SK-N-SH treated with all-trans-retinoic acid at 6 μM for 48 hours (cell line): ENCODE measurements around the gene INSL3.

Experiments used
- ATAC-seq: fragments of 200-7000 bp; cut with Tn5 transposase; 3 replicates; pipeline ENCODE4 v1.9.1; 2020; ENCODE audit warnings: mild to moderate bottlenecking, moderate library complexity
- ARNTL ChIP-seq: fragments of 450-650 bp; formaldehyde crosslinking; IDR thresholded peaks from 2 replicates; pipeline ENCODE4 v1.5.0; 2020; ENCODE audit warnings: low read depth, mild to moderate bottlenecking, moderate library complexity, borderline replicate concordance
- BACH2 ChIP-seq: fragments of 250-450 bp; sonication (Bioruptor Pico); IDR thresholded peaks from 2 replicates; pipeline ENCODE4 v1.9.0; 2021; ENCODE audit warnings: mild to moderate bottlenecking, borderline replicate concordance
- CREB5 ChIP-seq: fragments of 250-450 bp; sonication (Bioruptor Pico); IDR thresholded peaks from 2 replicates; pipeline ENCODE4 v1.5.1; 2020; ENCODE audit warnings: low read depth, mild to moderate bottlenecking, moderate library complexity
- CSDC2 ChIP-seq: fragments of 250-450 bp; sonication (Bioruptor Pico); IDR thresholded peaks from 2 replicates; pipeline ENCODE4 v1.5.0; 2020; ENCODE audit warnings: mild to moderate bottlenecking, moderate library complexity
- ESRRG ChIP-seq: fragments of 250-450 bp; sonication (Bioruptor Pico); IDR thresholded peaks from 2 replicates; pipeline ENCODE4 v1.6.1; 2021; ENCODE audit warnings: mild to moderate bottlenecking
- GLIS3 ChIP-seq: fragments of 250-450 bp; sonication (Bioruptor Pico); IDR thresholded peaks from 2 replicates; pipeline ENCODE4 v1.5.0; 2020; ENCODE audit warnings: mild to moderate bottlenecking, moderate library complexity
- ISL1 ChIP-seq: fragments of 250-450 bp; sonication (Bioruptor Pico); IDR thresholded peaks from 2 replicates; pipeline ENCODE4 v2.1.2; 2022; ENCODE audit warnings: mild to moderate bottlenecking, moderate library complexity
- OSR1 ChIP-seq: fragments of 250-450 bp; sonication (Bioruptor Pico); IDR thresholded peaks from 2 replicates; pipeline ENCODE4 v1.8.0; 2022; ENCODE audit warnings: moderate library complexity, mild to moderate bottlenecking, inconsistent platforms
- POU6F1 ChIP-seq: fragments of 250-450 bp; sonication (Bioruptor Pico); IDR thresholded peaks from 2 replicates; pipeline ENCODE4 v1.8.0; 2021; ENCODE audit warnings: low read depth, mild to moderate bottlenecking, moderate library complexity, borderline replicate concordance
- SNAI2 ChIP-seq: fragments of 250-450 bp; sonication (Bioruptor Pico); IDR thresholded peaks from 2 replicates; pipeline ENCODE4 v1.5.0; 2020; ENCODE audit warnings: mild to moderate bottlenecking, moderate library complexity
- TCF4 ChIP-seq: fragments of 250-450 bp; sonication (Bioruptor Pico); IDR thresholded peaks from 2 replicates; pipeline ENCODE4 v1.8.0; 2021; ENCODE audit warnings: mild to moderate bottlenecking, moderate library complexity, borderline replicate concordance
- TOX ChIP-seq: fragments of 250-450 bp; sonication (Bioruptor Pico); IDR thresholded peaks from 2 replicates; pipeline ENCODE4 v1.8.0; 2021; ENCODE audit warnings: mild to moderate bottlenecking, moderate library complexity, borderline replicate concordance
- TSHZ2 ChIP-seq: fragments of 250-450 bp; sonication (Bioruptor Pico); IDR thresholded peaks from 2 replicates; pipeline ENCODE4 v1.5.0; 2020; ENCODE audit warnings: mild to moderate bottlenecking, moderate library complexity
- ZC3H10 ChIP-seq: fragments of 250-450 bp; sonication (Bioruptor Pico); IDR thresholded peaks from 2 replicates; pipeline ENCODE4 v1.5.1; 2021; ENCODE audit warnings: mild to moderate bottlenecking, moderate library complexity
- ZFP3 ChIP-seq: fragments of 250-450 bp; sonication (Bioruptor Pico); IDR thresholded peaks from 2 replicates; pipeline ENCODE4 v1.5.0; 2020; ENCODE audit warnings: mild to moderate bottlenecking, moderate library complexity
- ZFP30 ChIP-seq: fragments of 450-650 bp; formaldehyde crosslinking; IDR thresholded peaks from 2 replicates; pipeline ENCODE4 v1.5.0; 2022; ENCODE audit warnings: mild to moderate bottlenecking, moderate library complexity
- ZNF565 ChIP-seq: fragments of 450-650 bp; formaldehyde crosslinking; conservative IDR thresholded peaks from 2 replicates; pipeline ENCODE4 v1.5.0; 2020; ENCODE audit warnings: low read depth, mild to moderate bottlenecking, moderate library complexity
- ZNF70 ChIP-seq: fragments of 450-650 bp; formaldehyde crosslinking; IDR thresholded peaks from 2 replicates; pipeline ENCODE4 v1.5.0; 2020; ENCODE audit warnings: mild to moderate bottlenecking, moderate library complexity
- ZNF8 ChIP-seq: fragments of 450-650 bp; formaldehyde crosslinking; IDR thresholded peaks from 2 replicates; pipeline ENCODE4 v1.5.0; 2020; ENCODE audit warnings: mild to moderate bottlenecking, moderate library complexity
- TF ChIP-seq, protein P1 (sequence below): fragments of 250-450 bp; sonication (Bioruptor Pico); IDR thresholded peaks from 2 replicates; pipeline ENCODE4 v1.5.1; 2021; ENCODE audit warnings: mild to moderate bottlenecking, moderate library complexity

The INSL3 gene

DNA sequence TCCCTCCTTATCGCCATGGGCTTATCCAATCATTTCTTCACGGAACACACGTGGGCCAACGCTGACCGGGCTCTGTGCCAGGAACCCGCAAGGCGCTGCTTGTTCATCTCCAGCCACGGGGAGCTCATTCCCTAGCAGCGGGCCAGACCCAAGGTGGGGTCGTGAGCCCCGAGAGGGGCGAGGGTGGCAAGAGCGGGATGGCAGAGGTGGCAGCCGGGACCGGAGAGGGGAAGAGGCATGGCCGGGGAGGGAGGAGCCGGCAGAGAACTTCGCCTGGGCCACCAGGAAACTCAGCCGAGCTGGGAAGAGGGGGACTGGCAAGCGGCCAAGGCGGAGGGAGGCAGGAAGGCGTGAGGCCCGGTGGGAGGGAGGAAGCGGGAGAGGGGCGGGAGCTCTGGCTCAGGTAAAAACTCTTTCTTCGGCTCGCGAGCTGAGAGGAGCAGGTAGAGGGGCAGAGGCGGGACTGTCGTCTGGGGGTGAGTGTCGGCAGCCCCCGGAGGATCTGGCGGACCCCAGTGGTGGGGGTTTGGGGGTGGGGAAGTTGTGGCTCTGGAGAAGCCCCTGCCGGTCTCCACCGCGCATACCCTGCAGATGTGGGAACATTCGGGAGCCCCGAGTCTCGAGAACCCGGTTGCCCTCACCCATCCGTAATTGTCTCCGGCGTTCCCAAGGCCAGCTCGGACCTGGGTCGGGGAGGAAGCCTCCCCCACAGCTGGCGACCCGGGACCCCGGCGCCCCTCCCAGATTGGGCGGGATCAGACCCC is 26.4 kb downstream of the INSL3 start, which contains the start of gene B3GNT3:
TSS of gene B3GNT3 (plus strand) at position 408 of the 764 bp plus-strand sequence. CDS start 12,670 bp downstream, outside the sequence.
- no peak for TF ChIP-seq TCF4 (CRISPR knock-in tag)
- TF ChIP-seq POU6F1 (CRISPR knock-in tag), result no peak
- no peak for TF ChIP-seq ISL1
- no peak for TF ChIP-seq ZNF565 (CRISPR knock-in tag)
- TF ChIP-seq CSDC2 (CRISPR knock-in tag), result no peak
- TF ChIP-seq CREB5 (CRISPR knock-in tag), result no peak
- TF ChIP-seq, protein P1, sequence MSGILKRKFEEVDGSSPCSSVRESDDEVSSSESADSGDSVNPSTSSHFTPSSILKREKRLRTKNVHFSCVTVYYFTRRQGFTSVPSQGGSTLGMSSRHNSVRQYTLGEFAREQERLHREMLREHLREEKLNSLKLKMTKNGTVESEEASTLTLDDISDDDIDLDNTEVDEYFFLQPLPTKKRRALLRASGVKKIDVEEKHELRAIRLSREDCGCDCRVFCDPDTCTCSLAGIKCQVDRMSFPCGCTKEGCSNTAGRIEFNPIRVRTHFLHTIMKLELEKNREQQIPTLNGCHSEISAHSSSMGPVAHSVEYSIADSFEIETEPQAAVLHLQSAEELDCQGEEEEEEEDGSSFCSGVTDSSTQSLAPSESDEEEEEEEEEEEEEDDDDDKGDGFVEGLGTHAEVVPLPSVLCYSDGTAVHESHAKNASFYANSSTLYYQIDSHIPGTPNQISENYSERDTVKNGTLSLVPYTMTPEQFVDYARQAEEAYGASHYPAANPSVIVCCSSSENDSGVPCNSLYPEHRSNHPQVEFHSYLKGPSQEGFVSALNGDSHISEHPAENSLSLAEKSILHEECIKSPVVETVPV (CRISPR knock-in tag), result no peak
- TF ChIP-seq SNAI2 (CRISPR knock-in tag), result no peak
- no peak for TF ChIP-seq ZFP30 (CRISPR knock-in tag)
- TF ChIP-seq ZNF70, result no peak
- TF ChIP-seq TSHZ2 (CRISPR knock-in tag), result no peak
- no peak for ATAC-seq

DNA sequence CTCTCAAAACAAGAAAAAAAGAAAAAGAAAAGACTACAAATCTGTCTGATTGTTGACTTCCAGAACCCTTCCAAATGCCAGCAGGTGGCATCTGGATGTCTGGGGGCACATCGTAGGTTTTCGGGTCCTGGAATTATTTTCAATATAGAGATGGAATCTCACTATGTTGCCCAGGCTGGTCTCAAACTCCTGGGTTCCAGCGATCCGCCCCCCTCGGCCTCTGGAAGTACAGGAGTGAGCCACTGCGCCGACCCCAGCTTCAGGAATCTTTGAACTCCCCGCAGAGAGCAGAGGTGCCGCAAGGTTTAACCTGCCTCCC is 26.9 kb downstream of the INSL3 start:
- no peak for TF ChIP-seq ISL1
- TF ChIP-seq OSR1, result no peak
- TF ChIP-seq ZFP30 (CRISPR knock-in tag), result no peak
- TF ChIP-seq ZNF565 (CRISPR knock-in tag), result no peak
- no peak for TF ChIP-seq ZC3H10 (CRISPR knock-in tag)
- TF ChIP-seq POU6F1 (CRISPR knock-in tag), result no peak
- TF ChIP-seq CSDC2 (CRISPR knock-in tag), result no peak
- no peak for TF ChIP-seq SNAI2 (CRISPR knock-in tag)
- TF ChIP-seq ESRRG (CRISPR knock-in tag), result no peak
- no peak for ATAC-seq

DNA sequence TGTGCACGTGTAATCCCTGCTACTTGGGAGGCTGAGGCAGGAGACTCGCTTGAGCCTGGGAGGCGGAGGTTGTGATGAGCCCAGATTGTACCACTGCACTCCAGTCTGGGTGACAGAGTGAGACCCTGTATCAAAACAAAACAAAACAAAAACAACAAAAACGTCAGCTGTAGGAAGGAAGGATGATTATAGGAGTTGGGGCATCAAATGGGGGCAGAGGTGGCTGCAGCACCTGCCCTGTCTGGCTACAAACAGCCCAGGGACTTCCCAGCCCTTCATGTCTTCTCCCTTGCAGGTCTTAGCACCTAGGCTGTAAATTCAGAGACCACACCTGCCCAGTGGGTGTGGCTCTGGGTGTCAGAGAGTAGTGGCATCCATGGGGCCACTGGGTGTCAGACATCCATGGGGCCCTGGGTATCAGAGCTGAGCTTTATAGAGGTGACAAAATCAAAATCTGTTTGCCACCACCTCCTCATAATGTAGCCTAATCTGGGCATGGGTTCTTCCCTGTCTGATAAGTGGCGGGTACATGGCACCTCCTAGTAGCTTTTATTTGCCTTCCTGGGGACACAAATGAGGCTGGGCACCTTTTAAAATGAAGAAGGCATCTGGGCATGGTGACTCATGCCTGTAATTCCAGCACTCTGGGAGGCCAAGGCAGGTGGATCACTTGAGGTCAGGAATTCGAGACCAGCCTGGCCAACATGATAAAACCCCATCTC is 31.1 kb downstream of the INSL3 start:
- TF ChIP-seq CSDC2 (CRISPR knock-in tag), result no peak
- TF ChIP-seq ARNTL (CRISPR knock-in tag), result no peak
- no peak for TF ChIP-seq OSR1
- no peak for TF ChIP-seq BACH2 (CRISPR knock-in tag)
- TF ChIP-seq TOX (CRISPR knock-in tag), result no peak
- ATAC-seq, result no peak

DNA sequence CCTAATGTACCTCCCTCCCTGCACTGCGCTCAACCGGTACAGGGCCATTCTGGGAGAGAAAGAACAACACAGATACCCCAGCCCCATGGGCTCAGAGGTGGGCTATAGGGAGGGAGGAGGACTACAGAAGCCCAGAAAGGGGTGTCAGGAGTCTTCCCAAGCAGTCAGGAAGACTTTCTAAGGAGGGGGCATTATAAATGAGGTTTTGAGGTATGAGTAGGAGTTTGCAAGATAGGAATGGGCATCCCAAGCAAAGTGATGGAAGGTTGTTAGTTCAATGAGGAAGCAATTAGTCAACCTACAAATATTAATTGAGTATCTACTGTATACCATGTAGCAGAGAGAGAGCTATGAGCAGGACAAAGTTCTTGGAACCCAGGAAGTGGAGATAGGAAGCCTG is 32.7 kb downstream of the INSL3 start:
- ATAC-seq, result no peak
- TF ChIP-seq ZNF565 (CRISPR knock-in tag), result no peak
- no peak for TF ChIP-seq GLIS3 (CRISPR knock-in tag)
- TF ChIP-seq TCF4 (CRISPR knock-in tag), result no peak
- TF ChIP-seq ZFP30 (CRISPR knock-in tag), result no peak
- no peak for TF ChIP-seq TSHZ2 (CRISPR knock-in tag)
- no peak for TF ChIP-seq ZNF8 (CRISPR knock-in tag)
- TF ChIP-seq ARNTL (CRISPR knock-in tag), result no peak
- peak; percentile 99 for TF ChIP-seq ZFP3 (CRISPR knock-in tag)
